Measurements from ENCODE around the gene GPR45. TPM values are rescaled to one million over a fixed set of nuclear protein-coding genes. Genes with fewer than 3 reads are reported as not detected.
A peak's percentile ranks its signal among the peaks of the same experiment; 100 is the strongest.

The GPR45 gene
- total and polyA plus RNA-seq, 2 of the 13 experiments (the other 11 are each of a cell fraction or from before 2014, with no cell fraction given), result not detected

DNA sequence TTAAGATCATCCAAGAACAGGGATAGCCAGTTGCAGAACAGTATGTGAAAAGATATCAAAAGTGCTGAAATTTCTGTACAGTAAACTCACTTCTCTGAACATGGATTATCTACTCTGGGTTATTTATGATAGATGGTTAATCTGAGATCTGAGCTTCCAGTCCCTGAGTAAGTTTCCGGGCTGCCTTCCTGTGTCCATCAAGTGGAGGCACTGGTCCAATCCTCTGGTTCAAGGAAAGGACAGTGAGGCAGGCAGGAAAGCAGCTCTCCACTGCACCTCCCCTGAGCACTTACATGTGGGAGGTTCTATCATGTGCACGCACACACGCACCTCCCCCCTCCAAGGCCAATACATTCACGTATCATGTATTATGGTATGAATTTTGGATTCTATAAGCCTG is 32.5 kb downstream of the GPR45 start:
- ATAC-seq, result no peak
- Histone ChIP-seq H3K4me3 (replicated peaks in 1 of 3; ENCODE audit: insufficient read depth in 1 of 3, low read depth in 2 of 3, low read length in 3 of 3) (no peak overlapping the region), H2AFZ (ENCODE audit: low read length) (no peak overlapping the region), H3K9ac (ENCODE audit: insufficient read depth, low read depth, low read length) (no peak overlapping the region), H3K4me1 (ENCODE audit: insufficient read depth, low read length) (no peaks in the 10 kb centered on the region), H4K20me1 (ENCODE audit: insufficient read depth, low read length) (no peaks in the 10 kb centered on the region), H3K36me3 (replicated peaks in 1 of 2; ENCODE audit: control insufficient read depth in 1 of 2, insufficient read depth in 2 of 2, low read length in 2 of 2) (peaks cover 53 to 98% of the 10 kb centered on the region in 2 experiments), H3K27ac (ENCODE audit: extremely low read length, insufficient read depth, low read length) (no peak overlapping the region), H3K27me3 (ENCODE audit: control insufficient read depth in 1 of 2, insufficient read depth in 2 of 2, low read length in 2 of 2) (no peaks in the 10 kb centered on the region), H3K9me3 (ENCODE audit: low read length) (no peaks in the 10 kb centered on the region), H3K4me2 (ENCODE audit: low read depth, low read length) (no peak overlapping the region), H3K79me2 (ENCODE audit: insufficient read depth, low read length) (no peaks in the 10 kb centered on the region)
- DNase-seq (ENCODE audit: low spot score), result no peak
- TF ChIP-seq, protein P1, sequence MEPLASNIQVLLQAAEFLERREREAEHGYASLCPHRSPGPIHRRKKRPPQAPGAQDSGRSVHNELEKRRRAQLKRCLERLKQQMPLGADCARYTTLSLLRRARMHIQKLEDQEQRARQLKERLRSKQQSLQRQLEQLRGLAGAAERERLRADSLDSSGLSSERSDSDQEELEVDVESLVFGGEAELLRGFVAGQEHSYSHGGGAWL (CRISPR knock-in tag; IDR thresholded peaks at IDR 0.05), result no peak
- TF ChIP-seq, protein P2, sequence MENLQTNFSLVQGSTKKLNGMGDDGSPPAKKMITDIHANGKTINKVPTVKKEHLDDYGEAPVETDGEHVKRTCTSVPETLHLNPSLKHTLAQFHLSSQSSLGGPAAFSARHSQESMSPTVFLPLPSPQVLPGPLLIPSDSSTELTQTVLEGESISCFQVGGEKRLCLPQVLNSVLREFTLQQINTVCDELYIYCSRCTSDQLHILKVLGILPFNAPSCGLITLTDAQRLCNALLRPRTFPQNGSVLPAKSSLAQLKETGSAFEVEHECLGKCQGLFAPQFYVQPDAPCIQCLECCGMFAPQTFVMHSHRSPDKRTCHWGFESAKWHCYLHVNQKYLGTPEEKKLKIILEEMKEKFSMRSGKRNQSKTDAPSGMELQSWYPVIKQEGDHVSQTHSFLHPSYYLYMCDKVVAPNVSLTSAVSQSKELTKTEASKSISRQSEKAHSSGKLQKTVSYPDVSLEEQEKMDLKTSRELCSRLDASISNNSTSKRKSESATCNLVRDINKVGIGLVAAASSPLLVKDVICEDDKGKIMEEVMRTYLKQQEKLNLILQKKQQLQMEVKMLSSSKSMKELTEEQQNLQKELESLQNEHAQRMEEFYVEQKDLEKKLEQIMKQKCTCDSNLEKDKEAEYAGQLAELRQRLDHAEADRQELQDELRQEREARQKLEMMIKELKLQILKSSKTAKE (CRISPR knock-in tag; IDR thresholded peaks at IDR 0.05; ENCODE audit: borderline replicate concordance), result no peak
- TF ChIP-seq FOXA1 (IDR thresholded peaks at IDR 0.05) (no peak), FOXA1 (CRISPR knock-in tag; IDR thresholded peaks at IDR 0.05) (no peak), RBM22 (optimal IDR thresholded peaks at IDR 0.05; ENCODE audit: low read length) (peak; percentile 48)
- 97% methylated on average over 4 of the region's 4 CpGs for WGBS (ENCODE audit: low lambda C conversion rate)
- ChIA-PET POLR2A (no interaction called here), CTCF (ENCODE audit: low intra/inter-chr PET ratio, low total read pairs) (no interaction called here)
- in situ Hi-C loops (cut with HindIII; ENCODE audit: extremely low pct_ligation_motif_present, low pct_unique_long_range_greater_than_20kb) (no loop called here), intact Hi-C loops (cut with micrococcal nuclease; ENCODE audit: unreplicated experiment) (no loop called here)
- BruUV-seq (replicated peaks), result no TSS peak
- FAIRE-seq, result no peak

DNA sequence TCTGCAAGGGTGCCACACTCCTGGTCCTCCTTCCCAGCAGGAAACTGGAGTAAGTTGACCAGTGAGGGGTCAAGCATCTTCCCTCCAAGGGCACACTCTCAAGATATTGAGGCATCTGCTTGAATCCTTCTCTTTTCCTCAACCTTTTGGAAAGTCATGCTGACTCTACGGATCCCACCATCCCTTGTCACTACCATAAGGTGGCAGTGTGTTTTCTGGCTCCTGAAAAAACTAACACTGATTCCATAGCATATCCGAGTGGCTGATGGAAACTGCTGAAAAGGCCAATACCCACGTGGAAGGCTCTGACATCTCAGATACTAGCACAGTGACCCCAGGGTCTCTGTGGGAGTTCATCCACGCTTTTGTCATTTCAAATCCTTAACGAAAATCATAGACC is 37.1 kb downstream of the GPR45 start:
- H3K27me3 ChIP-seq (ENCODE audit: control insufficient read depth in 1 of 2, insufficient read depth in 2 of 2, low read length in 2 of 2), result no peaks in the 10 kb centered on the region
- H3K9ac ChIP-seq (ENCODE audit: insufficient read depth, low read depth, low read length), result no peak overlapping the region
- intact Hi-C loops (cut with micrococcal nuclease; ENCODE audit: unreplicated experiment) (no loop called here), in situ Hi-C loops (cut with HindIII; ENCODE audit: extremely low pct_ligation_motif_present, low pct_unique_long_range_greater_than_20kb) (no loop called here)
- DNase-seq (ENCODE audit: low spot score), result no peak
- no peaks in the 10 kb centered on the region for H3K9me3 ChIP-seq (ENCODE audit: low read length)
- H4K20me1 ChIP-seq (ENCODE audit: insufficient read depth, low read length), result no peaks in the 10 kb centered on the region
- FAIRE-seq, result no peak
- POLR2A ChIA-PET, result no interaction called here
- no peak overlapping the region for H3K4me2 ChIP-seq (ENCODE audit: low read depth, low read length)
- H3K4me1 ChIP-seq (ENCODE audit: insufficient read depth, low read length), result no peaks in the 10 kb centered on the region
- no TSS peak for BruUV-seq (replicated peaks)
- 91% methylated on average over 5 of the region's 5 CpGs for WGBS (ENCODE audit: low lambda C conversion rate)
- no peak overlapping the region for H3K27ac ChIP-seq (ENCODE audit: extremely low read length, insufficient read depth, low read length)
- peak; percentile 51 for ATAC-seq
- no peak overlapping the region for H3K4me3 ChIP-seq (replicated peaks in 1 of 3; ENCODE audit: insufficient read depth in 1 of 3, low read depth in 2 of 3, low read length in 3 of 3)
- CTCF ChIA-PET (ENCODE audit: low intra/inter-chr PET ratio, low total read pairs), result no interaction called here
- TF ChIP-seq REPIN1 (CRISPR knock-in tag; IDR thresholded peaks at IDR 0.05; ENCODE audit: borderline replicate concordance, low read depth) (no peak), KDM3A (CRISPR knock-in tag; IDR thresholded peaks at IDR 0.05; ENCODE audit: low read depth) (no peak)
- TF ChIP-seq, protein P3, sequence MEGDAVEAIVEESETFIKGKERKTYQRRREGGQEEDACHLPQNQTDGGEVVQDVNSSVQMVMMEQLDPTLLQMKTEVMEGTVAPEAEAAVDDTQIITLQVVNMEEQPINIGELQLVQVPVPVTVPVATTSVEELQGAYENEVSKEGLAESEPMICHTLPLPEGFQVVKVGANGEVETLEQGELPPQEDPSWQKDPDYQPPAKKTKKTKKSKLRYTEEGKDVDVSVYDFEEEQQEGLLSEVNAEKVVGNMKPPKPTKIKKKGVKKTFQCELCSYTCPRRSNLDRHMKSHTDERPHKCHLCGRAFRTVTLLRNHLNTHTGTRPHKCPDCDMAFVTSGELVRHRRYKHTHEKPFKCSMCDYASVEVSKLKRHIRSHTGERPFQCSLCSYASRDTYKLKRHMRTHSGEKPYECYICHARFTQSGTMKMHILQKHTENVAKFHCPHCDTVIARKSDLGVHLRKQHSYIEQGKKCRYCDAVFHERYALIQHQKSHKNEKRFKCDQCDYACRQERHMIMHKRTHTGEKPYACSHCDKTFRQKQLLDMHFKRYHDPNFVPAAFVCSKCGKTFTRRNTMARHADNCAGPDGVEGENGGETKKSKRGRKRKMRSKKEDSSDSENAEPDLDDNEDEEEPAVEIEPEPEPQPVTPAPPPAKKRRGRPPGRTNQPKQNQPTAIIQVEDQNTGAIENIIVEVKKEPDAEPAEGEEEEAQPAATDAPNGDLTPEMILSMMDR (CRISPR knock-in tag; IDR thresholded peaks at IDR 0.05), result 0 out of 2 replicates have a peak, but pooled peaks have one; percentile 21
- H3K79me2 ChIP-seq (ENCODE audit: insufficient read depth, low read length), result no peaks in the 10 kb centered on the region
- peaks cover 49 to 95% of the 10 kb centered on the region in 2 experiments for H3K36me3 ChIP-seq (replicated peaks in 1 of 2; ENCODE audit: control insufficient read depth in 1 of 2, insufficient read depth in 2 of 2, low read length in 2 of 2)
- H2AFZ ChIP-seq (ENCODE audit: low read length), result no peak overlapping the region
